ENCODE results near the gene DNAI7.

GRCh38 chr12:25208554-25208953, 13.6 kb upstream of the DNAI7 start:
- TF ChIP-seq EP300 (IDR thresholded peaks at IDR 0.05) (no peak), CTCF (IDR thresholded peaks at IDR 0.05) (no peak), POLR2AphosphoS5 (IDR thresholded peaks at IDR 0.05) (no peak), POLR2A (IDR thresholded peaks at IDR 0.05) (no peak)

Measured in sigmoid colon (tissue), 4 donors.